Breast epithelium (tissue), 4 donors: Measurements from ENCODE around the gene USP6NL. TPM values are rescaled to one million over a fixed set of nuclear protein-coding genes. Genes with fewer than 3 reads are reported as not detected.

ENCODE experiments used
- DNase-seq, 2 donors: peaks; one replicate each; pipeline ENCODE4 v3.0.0-alpha.2; 2019; ENCODE audit warnings: low spot score in 2 of 2
- H3K27ac ChIP-seq, 2 donors: fragments of 200-600 bp; sonication (generic) in 1 of 2; one replicate each; pipeline ENCODE4 v1.5.1; 2016 to 2019; ENCODE audit warnings: mild to moderate bottlenecking in 1 of 2
- H3K27me3 ChIP-seq, 2 donors: fragments of 200-600 bp; sonication (generic) in 1 of 2; one replicate each; pipeline versions ENCODE4 v1.5.1 to v1.6.0; 2017 to 2019; ENCODE audit warnings: control low read depth in 1 of 2, mild to moderate bottlenecking in 1 of 2
- H3K36me3 ChIP-seq: fragments of 200-600 bp; one replicate; pipeline ENCODE4 v1.5.1; 2019
- H3K4me1 ChIP-seq, 2 donors: fragments of 200-600 bp; sonication (generic); one replicate each; pipeline ENCODE4 v1.5.1; 2016 to 2019; ENCODE audit warnings: control low read depth in 1 of 2
- H3K4me3 ChIP-seq, 3 donors: fragments of 200-600 bp; sonication (generic); 1 replicate in 2 of 3; 2 replicates in 1 of 3; pipeline ENCODE4 v1.5.1; 2016 to 2019; ENCODE audit warnings: mild to moderate bottlenecking in 3 of 3, moderate library complexity in 2 of 3
- H3K9me3 ChIP-seq, 2 donors: fragments of 200-600 bp; sonication (generic) in 1 of 2; one replicate each; pipeline ENCODE4 v1.5.1; 2016 to 2019; ENCODE audit warnings: control low read depth in 1 of 2
- POLR2A ChIP-seq: fragments of 450-650 bp; IDR thresholded peaks from one replicate; pipeline ENCODE4 v1.6.1; 2016; ENCODE audit warnings: antibody characterized with exemption, mild to moderate bottlenecking, moderate library complexity
- POLR2AphosphoS5 ChIP-seq, 3 donors: sonication (generic); formaldehyde crosslinking; IDR thresholded peaks; one replicate each; pipeline ENCODE4 v1.6.1; 2017; ENCODE audit warnings: antibody characterized with exemption in 3 of 3
- intact Hi-C: fragments of 100-400 bp; cut with DNase I; formaldehyde crosslinking; loops from one replicate; pipeline ENCODE4 v1.15.1; 2023; ENCODE audit warnings: low total_unique reads
- total RNA-seq, 3 donors: library from RNA; depleted of rRNA; stranded (reverse); fragments of >200 nt; gene quantifications; one replicate each; pipeline ENCODE4 v1.1.0, GENCODE V29; 2016
- TF ChIP-seq, protein P1 (sequence below), 3 donors: fragments of 450-650 bp; IDR thresholded peaks; one replicate each; pipeline ENCODE4 v1.5.1; 2016 to 2017; ENCODE audit warnings: antibody characterized with exemption in 3 of 3, mild to moderate bottlenecking in 3 of 3, moderate library complexity in 3 of 3

Gene USP6NL
- total RNA-seq, 3 donors from 2014 or later = 13.8 to 28.7 (median 19.7) TPM

DNA sequence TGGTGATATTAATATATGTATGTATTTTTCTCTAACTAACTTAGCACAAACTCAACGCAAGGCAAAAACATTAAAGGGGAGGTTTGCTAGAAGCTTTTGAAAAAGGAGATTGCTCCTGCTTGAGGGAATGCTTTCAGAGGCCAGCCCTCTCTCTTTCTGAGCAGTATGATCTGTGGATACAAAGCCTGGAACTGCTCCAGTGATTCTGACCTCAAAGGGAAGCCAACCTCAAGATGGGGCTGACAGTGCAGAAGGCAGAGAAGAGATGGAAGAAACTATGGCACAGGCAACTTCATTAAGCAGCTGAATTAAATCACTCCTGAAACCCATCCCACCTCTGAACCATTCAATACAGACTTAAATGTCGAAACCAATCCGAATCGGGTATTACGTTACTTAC, 102.4 kb downstream of the USP6NL start:
- Histone ChIP-seq H3K4me3 (no peak overlapping the region), H3K36me3 (no peaks in the 10 kb centered on the region), H3K27ac (no peak overlapping the region), H3K4me1 (no peaks in the 10 kb centered on the region), H3K9me3 (no peaks in the 10 kb centered on the region), H3K27me3 (no peaks in the 10 kb centered on the region)
- intact Hi-C loops = no loop called here
- no peak for DNase-seq
- TF ChIP-seq POLR2A (no peak), POLR2AphosphoS5 (IDR thresholded peaks at IDR 0.05) (no peak)
- TF ChIP-seq, protein P1, sequence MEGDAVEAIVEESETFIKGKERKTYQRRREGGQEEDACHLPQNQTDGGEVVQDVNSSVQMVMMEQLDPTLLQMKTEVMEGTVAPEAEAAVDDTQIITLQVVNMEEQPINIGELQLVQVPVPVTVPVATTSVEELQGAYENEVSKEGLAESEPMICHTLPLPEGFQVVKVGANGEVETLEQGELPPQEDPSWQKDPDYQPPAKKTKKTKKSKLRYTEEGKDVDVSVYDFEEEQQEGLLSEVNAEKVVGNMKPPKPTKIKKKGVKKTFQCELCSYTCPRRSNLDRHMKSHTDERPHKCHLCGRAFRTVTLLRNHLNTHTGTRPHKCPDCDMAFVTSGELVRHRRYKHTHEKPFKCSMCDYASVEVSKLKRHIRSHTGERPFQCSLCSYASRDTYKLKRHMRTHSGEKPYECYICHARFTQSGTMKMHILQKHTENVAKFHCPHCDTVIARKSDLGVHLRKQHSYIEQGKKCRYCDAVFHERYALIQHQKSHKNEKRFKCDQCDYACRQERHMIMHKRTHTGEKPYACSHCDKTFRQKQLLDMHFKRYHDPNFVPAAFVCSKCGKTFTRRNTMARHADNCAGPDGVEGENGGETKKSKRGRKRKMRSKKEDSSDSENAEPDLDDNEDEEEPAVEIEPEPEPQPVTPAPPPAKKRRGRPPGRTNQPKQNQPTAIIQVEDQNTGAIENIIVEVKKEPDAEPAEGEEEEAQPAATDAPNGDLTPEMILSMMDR (IDR thresholded peaks at IDR 0.05) = no peak

DNA sequence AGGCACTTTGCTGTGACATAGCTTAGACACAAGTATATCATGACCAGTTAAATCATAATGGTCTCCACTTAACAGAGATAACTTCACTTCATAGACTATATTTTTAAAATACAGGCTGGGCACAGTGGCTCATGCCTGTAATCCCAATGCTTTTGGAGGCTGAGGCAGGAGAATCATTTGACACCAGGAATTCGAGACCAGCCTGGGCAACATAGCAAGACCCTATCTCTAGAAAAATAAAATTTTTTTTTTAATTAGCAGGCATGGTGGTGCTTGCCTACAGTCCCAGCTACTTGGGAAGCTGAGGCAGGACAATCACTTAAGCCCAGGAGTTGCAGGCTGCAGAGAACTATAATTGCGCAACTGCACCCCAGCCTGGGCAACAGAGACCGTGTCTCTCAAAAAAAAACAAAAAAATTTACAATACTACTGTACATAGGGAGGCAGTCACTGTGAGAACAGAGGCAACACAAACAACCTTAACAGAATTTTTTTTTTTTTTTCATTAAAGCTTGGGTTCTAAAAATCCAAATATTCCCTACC, 105.1 kb downstream of the USP6NL start:
- Histone ChIP-seq H3K4me1 (no peaks in the 10 kb centered on the region), H3K4me3 (no peak overlapping the region), H3K36me3 (no peaks in the 10 kb centered on the region), H3K9me3 (no peaks in the 10 kb centered on the region), H3K27ac (no peak overlapping the region), H3K27me3 (no peaks in the 10 kb centered on the region)
- DNase-seq = no peak
- TF ChIP-seq, protein P1 (IDR thresholded peaks at IDR 0.05) = no peak
- no peak for TF ChIP-seq POLR2A
- TF ChIP-seq POLR2AphosphoS5 (IDR thresholded peaks at IDR 0.05) = no peak
- intact Hi-C loops = no loop called here

DNA sequence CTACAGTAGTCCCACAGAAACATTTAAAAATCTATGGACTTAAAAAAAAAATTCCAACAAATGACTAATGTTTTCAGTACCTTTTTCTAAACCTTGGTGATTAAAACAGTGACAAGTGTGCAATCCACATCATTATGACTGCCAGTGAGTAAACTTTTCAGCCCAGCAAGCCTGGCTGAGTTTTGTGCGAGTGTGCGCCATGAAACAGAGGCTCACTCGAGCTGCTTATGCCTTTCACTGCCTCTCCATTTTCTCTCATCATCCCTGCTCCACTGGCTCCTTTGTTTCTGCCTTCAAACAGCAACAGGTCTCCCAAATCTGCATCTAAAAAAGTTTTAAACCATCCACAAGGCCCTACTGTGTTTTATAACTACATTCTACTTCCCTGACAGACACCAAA, 105.8 kb downstream of the USP6NL start:
- no peaks in the 10 kb centered on the region for H3K36me3 ChIP-seq
- TF ChIP-seq POLR2AphosphoS5 (IDR thresholded peaks at IDR 0.05) = no peak
- TF ChIP-seq, protein P1 (IDR thresholded peaks at IDR 0.05) = no peak
- intact Hi-C loops = no loop called here
- H3K27me3 ChIP-seq = no peaks in the 10 kb centered on the region
- no peaks in the 10 kb centered on the region for H3K4me1 ChIP-seq
- H3K4me3 ChIP-seq = no peak overlapping the region
- H3K27ac ChIP-seq = no peak overlapping the region
- H3K9me3 ChIP-seq = no peaks in the 10 kb centered on the region
- DNase-seq = no peak

DNA sequence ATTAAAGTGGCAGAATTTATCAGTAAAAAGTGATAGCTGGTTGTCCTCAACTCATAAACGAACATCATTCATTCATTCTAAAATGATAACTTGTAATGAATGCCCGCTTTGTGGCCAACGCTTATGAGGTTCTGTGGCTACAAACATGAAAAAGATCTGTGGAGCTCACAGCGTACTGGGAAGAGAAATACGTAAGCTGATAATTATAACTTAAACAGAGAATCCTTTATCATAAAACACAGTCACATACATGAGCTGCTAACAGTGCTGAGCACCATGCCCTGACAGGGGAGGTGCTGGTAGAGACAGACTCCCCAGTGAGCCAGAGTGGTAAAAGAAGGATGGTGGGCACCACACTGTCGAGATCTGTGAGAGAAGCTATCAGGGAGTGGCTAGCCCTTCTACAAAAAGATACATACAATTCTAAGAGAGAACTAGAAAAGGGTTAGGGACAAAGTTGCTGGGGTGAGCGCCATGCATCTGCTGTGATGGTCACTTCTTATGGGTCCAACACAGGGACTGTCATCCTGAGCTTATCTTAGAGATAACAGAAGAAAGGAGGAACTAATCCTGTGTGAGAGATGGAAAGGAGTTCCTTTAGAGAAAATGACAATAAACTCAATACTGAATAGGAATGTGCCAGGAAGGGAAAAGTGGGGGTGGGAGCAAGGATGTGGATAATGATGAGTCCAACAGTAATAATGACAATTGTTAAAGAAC, 106.7 kb downstream of the USP6NL start:
- H3K27me3 ChIP-seq = no peaks in the 10 kb centered on the region
- TF ChIP-seq POLR2A = no peak
- TF ChIP-seq POLR2AphosphoS5 (IDR thresholded peaks at IDR 0.05) = no peak
- TF ChIP-seq, protein P1 (IDR thresholded peaks at IDR 0.05) = no peak
- no peaks in the 10 kb centered on the region for H3K4me1 ChIP-seq
- no peaks in the 10 kb centered on the region for H3K36me3 ChIP-seq
- H3K4me3 ChIP-seq = no peak overlapping the region
- no peak overlapping the region for H3K27ac ChIP-seq
- H3K9me3 ChIP-seq = no peaks in the 10 kb centered on the region
- no peak for DNase-seq
- intact Hi-C loops = no loop called here

DNA sequence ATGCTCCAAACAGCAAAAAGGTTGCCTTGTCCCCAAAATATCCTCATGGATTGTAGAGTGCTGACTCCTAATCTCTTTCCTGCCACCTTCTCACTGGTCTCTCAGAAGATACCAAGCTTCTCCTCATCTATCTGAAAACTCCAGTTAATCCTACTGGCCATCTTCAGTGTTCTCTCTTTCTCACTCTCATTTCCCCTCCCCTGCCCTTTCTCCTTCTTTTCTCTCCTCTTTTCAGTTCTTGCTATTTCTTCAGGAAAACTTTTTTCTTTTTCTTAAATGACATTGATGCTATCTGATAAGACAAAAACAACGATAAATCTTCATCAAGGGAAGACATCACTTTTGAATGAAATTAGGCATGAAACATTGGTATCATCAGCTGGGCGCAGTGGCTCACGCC, 109.8 kb downstream of the USP6NL start:
- TF ChIP-seq POLR2A (no peak), POLR2AphosphoS5 (IDR thresholded peaks at IDR 0.05) (no peak)
- TF ChIP-seq, protein P1 (IDR thresholded peaks at IDR 0.05) = no peak
- H3K27me3 ChIP-seq = no peaks in the 10 kb centered on the region
- intact Hi-C loops = no loop called here

More for the DNA sequence above, 109.8 kb downstream of the USP6NL start:
- Histone ChIP-seq H3K4me1 (no peaks in the 10 kb centered on the region), H3K9me3 (no peaks in the 10 kb centered on the region), H3K36me3 (no peaks in the 10 kb centered on the region), H3K27ac (no peak overlapping the region), H3K4me3 (no peak overlapping the region)
- DNase-seq = no peak
